OCI-LY3 (cell line): ENCODE measurements around the gene EFCAB13.

Experiments
- H2AFZ ChIP-seq: fragments of 200-600, 300-600 bp; shearing (Covaris generic); 2 replicates; pipeline ENCODE4 v1.6.0; 2014; ENCODE audit warnings: antibody characterized with exemption, low read depth, low read length
- H3K27ac ChIP-seq: fragments of 200-600, 300-600 bp; sonication (generic); 2 replicates; pipeline ENCODE4 v1.5.1; 2014; ENCODE audit warnings: mild to moderate bottlenecking, low read length, moderate library complexity, mixed read lengths
- H3K27me3 ChIP-seq: fragments of 200-600, 300-600 bp; sonication (generic); 2 replicates; pipeline ENCODE4 v1.6.1; 2014; ENCODE audit warnings: low read depth, low read length, mixed read lengths
- H3K36me3 ChIP-seq: fragments of 200-600, 300-600 bp; sonication (generic); replicated peaks from 2 replicates; pipeline ENCODE3; 2014; ENCODE audit warnings: low read depth, low read length, mixed read lengths
- H3K4me1 ChIP-seq: fragments of 300-600, 200-600 bp; sonication (generic); 2 replicates; pipeline ENCODE4 v1.6.1; 2014; ENCODE audit warnings: low read length, mixed read lengths
- H3K4me2 ChIP-seq: fragments of 200-600, 300-600 bp; sonication (generic); 2 replicates; pipeline ENCODE4 v1.6.1; 2014; ENCODE audit warnings: low read length, mixed read lengths
- H3K4me3 ChIP-seq: fragments of 300-600, 200-600 bp; sonication (generic); 2 replicates; pipeline ENCODE4 v1.5.1; 2014; ENCODE audit warnings: antibody characterized with exemption, mild to moderate bottlenecking, low read length, moderate library complexity
- H3K79me2 ChIP-seq: fragments of 300-600, 200-600 bp; shearing (Covaris generic); 2 replicates; pipeline ENCODE4 v1.6.1; 2014; ENCODE audit warnings: mild to moderate bottlenecking, low read length, mixed read lengths
- H3K9ac ChIP-seq: fragments of 300-600, 200-600 bp; shearing (Covaris generic); 2 replicates; pipeline ENCODE4 v1.6.0; 2014; ENCODE audit warnings: mild to moderate bottlenecking, low read length, moderate library complexity
- H3K9me3 ChIP-seq: fragments of 200-600, 300-600 bp; shearing (Covaris generic); 2 replicates; pipeline ENCODE4 v1.6.1; 2014; ENCODE audit warnings: low read length, mixed read lengths; ENCODE audit not compliant: insufficient read depth
- H4K20me1 ChIP-seq: fragments of 200-600, 300-600 bp; sonication (generic); 2 replicates; pipeline ENCODE4 v1.6.1; 2016; ENCODE audit warnings: low read length, mixed read lengths; ENCODE audit not compliant: insufficient read depth
- EZH2phosphoT487 ChIP-seq: fragments of 200-600 bp; shearing (Covaris generic); IDR thresholded peaks from 2 replicates; pipeline ENCODE4 v1.6.1; 2018; ENCODE audit warnings: antibody characterized with exemption, mixed run types, low read depth
- TF ChIP-seq, protein P1 (sequence below): fragments of 200-600, 300-600 bp; sonication (generic); IDR thresholded peaks from 2 replicates; pipeline ENCODE4 v1.5.1; 2014; ENCODE audit warnings: antibody characterized with exemption, low read length, low read depth

The EFCAB13 gene

GRCh38 chr17:47299239-47299910 is 24.4 kb upstream of the EFCAB13 start:
- no peak overlapping the region for H3K4me2 ChIP-seq
- no peaks in the 10 kb centered on the region for H3K9me3 ChIP-seq
- H3K4me1 ChIP-seq, result peaks cover 26% of the 10 kb centered on the region
- no peaks in the 10 kb centered on the region for H3K79me2 ChIP-seq
- no peaks in the 10 kb centered on the region for H3K36me3 ChIP-seq
- H4K20me1 ChIP-seq, result no peaks in the 10 kb centered on the region
- TF ChIP-seq, protein P1, sequence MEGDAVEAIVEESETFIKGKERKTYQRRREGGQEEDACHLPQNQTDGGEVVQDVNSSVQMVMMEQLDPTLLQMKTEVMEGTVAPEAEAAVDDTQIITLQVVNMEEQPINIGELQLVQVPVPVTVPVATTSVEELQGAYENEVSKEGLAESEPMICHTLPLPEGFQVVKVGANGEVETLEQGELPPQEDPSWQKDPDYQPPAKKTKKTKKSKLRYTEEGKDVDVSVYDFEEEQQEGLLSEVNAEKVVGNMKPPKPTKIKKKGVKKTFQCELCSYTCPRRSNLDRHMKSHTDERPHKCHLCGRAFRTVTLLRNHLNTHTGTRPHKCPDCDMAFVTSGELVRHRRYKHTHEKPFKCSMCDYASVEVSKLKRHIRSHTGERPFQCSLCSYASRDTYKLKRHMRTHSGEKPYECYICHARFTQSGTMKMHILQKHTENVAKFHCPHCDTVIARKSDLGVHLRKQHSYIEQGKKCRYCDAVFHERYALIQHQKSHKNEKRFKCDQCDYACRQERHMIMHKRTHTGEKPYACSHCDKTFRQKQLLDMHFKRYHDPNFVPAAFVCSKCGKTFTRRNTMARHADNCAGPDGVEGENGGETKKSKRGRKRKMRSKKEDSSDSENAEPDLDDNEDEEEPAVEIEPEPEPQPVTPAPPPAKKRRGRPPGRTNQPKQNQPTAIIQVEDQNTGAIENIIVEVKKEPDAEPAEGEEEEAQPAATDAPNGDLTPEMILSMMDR, result no peak
- TF ChIP-seq EZH2phosphoT487, result no peak
- H3K27ac ChIP-seq, result no peak overlapping the region
- H2AFZ ChIP-seq, result no peak overlapping the region
- no peaks in the 10 kb centered on the region for H3K27me3 ChIP-seq
- no peak overlapping the region for H3K4me3 ChIP-seq
- H3K9ac ChIP-seq, result no peak overlapping the region

GRCh38 chr17:47300718-47301117 is 23.0 kb upstream of the EFCAB13 start:
- TF ChIP-seq, protein P1, result no peak
- TF ChIP-seq EZH2phosphoT487, result no peak
- H3K9ac ChIP-seq, result no peak overlapping the region
- no peaks in the 10 kb centered on the region for H3K27me3 ChIP-seq
- H3K4me2 ChIP-seq, result peak overlapping the region; percentile 68; the same call in 1 of the 2 replicates
- no peak overlapping the region for H2AFZ ChIP-seq
- no peak overlapping the region for H3K4me3 ChIP-seq
- peaks cover 24% of the 10 kb centered on the region for H3K4me1 ChIP-seq
- no peaks in the 10 kb centered on the region for H3K79me2 ChIP-seq
- H3K9me3 ChIP-seq, result no peaks in the 10 kb centered on the region
- H3K27ac ChIP-seq, result peak overlapping the region; percentile 57; the same call in 1 of the 2 replicates
- H4K20me1 ChIP-seq, result no peaks in the 10 kb centered on the region
- H3K36me3 ChIP-seq, result no peaks in the 10 kb centered on the region

- Histone ChIP-seq H3K4me1 (peaks cover 24% of the 10 kb centered on the region), H3K4me2 (peak overlapping the region; percentile 68), H3K36me3 (no peaks in the 10 kb centered on the region), H3K9ac (peak overlapping the region; percentile 2; the same call in 1 of the 2 replicates), H3K27me3 (no peaks in the 10 kb centered on the region), H3K79me2 (no peaks in the 10 kb centered on the region), H3K27ac (peak overlapping the region; percentile 57; the same call in 1 of the 2 replicates), H2AFZ (no peak overlapping the region; the same call in 1 of the 2 replicates), H3K9me3 (no peaks in the 10 kb centered on the region), H3K4me3 (peak overlapping the region; percentile 2; the same call in 1 of the 2 replicates), H4K20me1 (no peaks in the 10 kb centered on the region)
- no peak for TF ChIP-seq EZH2phosphoT487
- TF ChIP-seq, protein P1, result no peak
These were observed 22.6 kb upstream of the EFCAB13 start for GRCh38 chr17:47301161-47301560.

- no peaks in the 10 kb centered on the region for H3K9me3 ChIP-seq
- H3K27ac ChIP-seq, result peak overlapping the region; percentile 57
- H3K9ac ChIP-seq, result peak overlapping the region; percentile 12; the same call in 1 of the 2 replicates
- H3K4me3 ChIP-seq, result peak overlapping the region; percentile 2; the same call in 1 of the 2 replicates
- H3K27me3 ChIP-seq, result no peaks in the 10 kb centered on the region
- H3K36me3 ChIP-seq, result no peaks in the 10 kb centered on the region
- no peak for TF ChIP-seq EZH2phosphoT487
- TF ChIP-seq, protein P1, result no peak
- peak overlapping the region; percentile 68 for H3K4me2 ChIP-seq
- no peaks in the 10 kb centered on the region for H4K20me1 ChIP-seq
- peaks cover 24% of the 10 kb centered on the region for H3K4me1 ChIP-seq
- H2AFZ ChIP-seq, result no peak overlapping the region
- no peaks in the 10 kb centered on the region for H3K79me2 ChIP-seq
These were observed 21.9 kb upstream of the EFCAB13 start for GRCh38 chr17:47301831-47302230.
